Natural killer cell (primary cell): ENCODE measurements around the gene GLI3. TPM values are rescaled to one million over a fixed set of nuclear protein-coding genes. Genes with fewer than 3 reads are reported as not detected.
A peak's percentile ranks its signal among the peaks of the same experiment; 100 is the strongest.

Experiments used
- ATAC-seq, 3 donors: fragments of 150-1000 bp in 2 of 3; fragments of 200-7000 bp in 1 of 3; cut with Tn5 transposase; 1 replicate in 1 of 3; 2 replicates in 2 of 3; pipeline ENCODE4 v1.10.0; 2021; ENCODE audit warnings: mild to moderate bottlenecking in 2 of 3, moderate library complexity in 2 of 3
- DNase-seq, 2 donors: peaks; one replicate each; pipeline versions ENCODE4 v3.0.0 to v3.0.0-alpha.2; 2013 to 2021; ENCODE audit warnings: mixed read lengths in 1 of 2
- H3K27ac ChIP-seq: one replicate; pipeline ENCODE4 v1.5.1; 2013; ENCODE audit warnings: mild to moderate bottlenecking, low read length
- H3K27me3 ChIP-seq: one replicate; pipeline ENCODE4 v1.6.1; 2013; ENCODE audit warnings: low read length; ENCODE audit not compliant: control insufficient read depth, insufficient read depth
- H3K36me3 ChIP-seq: one replicate; pipeline ENCODE4 v1.6.1; 2013; ENCODE audit warnings: low read length; ENCODE audit not compliant: control insufficient read depth, insufficient read depth
- H3K4me1 ChIP-seq: one replicate; pipeline ENCODE4 v1.6.1; 2013; ENCODE audit warnings: low read length; ENCODE audit not compliant: control insufficient read depth, insufficient read depth
- H3K4me3 ChIP-seq: one replicate; pipeline ENCODE4 v1.5.1; 2013; ENCODE audit warnings: low read length
- H3K9me3 ChIP-seq: one replicate; pipeline ENCODE4 v1.6.1; 2013; ENCODE audit warnings: low read length; ENCODE audit not compliant: control insufficient read depth, insufficient read depth
- H3K27ac Mint-ChIP-seq, 2 donors: one replicate each; pipeline ENCODE4 v1.8.0; 2022; ENCODE audit warnings: mild to moderate bottlenecking in 2 of 2, mixed read lengths in 2 of 2, moderate library complexity in 1 of 2
- H3K27me3 Mint-ChIP-seq, 2 donors: one replicate each; pipeline ENCODE4 v1.8.0; 2022; ENCODE audit warnings: low read depth in 2 of 2, mixed read lengths in 2 of 2
- H3K36me3 Mint-ChIP-seq: one replicate; pipeline ENCODE4 v1.8.0; 2022; ENCODE audit warnings: mixed read lengths
- H3K4me1 Mint-ChIP-seq, 2 donors: one replicate each; pipeline ENCODE4 v1.8.0; 2022; ENCODE audit warnings: mixed read lengths in 2 of 2
- H3K4me3 Mint-ChIP-seq: one replicate; pipeline ENCODE4 v1.8.0; 2022; ENCODE audit warnings: mild to moderate bottlenecking, moderate library complexity, mixed read lengths
- H3K9me3 Mint-ChIP-seq, 2 donors: one replicate each; pipeline ENCODE4 v1.8.0; 2022; ENCODE audit warnings: mixed read lengths in 2 of 2
- CTCF ChIP-seq: fragments of 200-600 bp; IDR thresholded peaks from one replicate; pipeline ENCODE4 v1.8.0; 2022; ENCODE audit warnings: antibody characterized with exemption
- WGBS: methylation state at CpG from one replicate; pipeline ENCODE4 v1.1.7; 2013; ENCODE audit warnings: missing lambda C conversion rate; ENCODE audit not compliant: insufficient coverage; 5-methylcytosine and 5-hydroxymethylcytosine counted together
- intact Hi-C: fragments of 100-400 bp; cut with micrococcal nuclease; formaldehyde crosslinking; loops from one replicate; pipeline ENCODE4 v1.14.2; 2022
- total RNA-seq, 4 donors: library from RNA; stranded (reverse); fragments of 120-200 nt in 1 of 4; gene quantifications; one replicate each; pipeline versions ENCODE4 v1.2.3 to v1.2.4, GENCODE V29; 2013 to 2022

Gene GLI3
- total RNA-seq, 3 donors from 2014 or later (not counting 1 experiment from before 2014, with no cell fraction given): 2.9 to 4.7 (median 3.1) TPM

GRCh38 chr7:42241424-42241823 is 4.4 kb upstream of the GLI3 start:
- peaks cover 13% of the 10 kb centered on the region for H3K27me3 ChIP-seq
- Mint-ChIP-seq H3K36me3 (no peaks in the 10 kb centered on the region), H3K4me1 (peaks cover 17 to 19% of the 10 kb centered on the region in 2 donors), H3K27ac (no peak overlapping the region), H3K9me3 (no peaks in the 10 kb centered on the region), H3K27me3 (peaks cover 21 to 46% of the 10 kb centered on the region in 2 donors), H3K4me3 (no peak overlapping the region)
- 83% methylated on average over 6 of the region's 6 CpGs for WGBS
- DNase-seq: no peak
- intact Hi-C loops: no loop called here
- H3K27ac ChIP-seq: no peak overlapping the region
- H3K4me3 ChIP-seq: no peak overlapping the region
- peaks cover 14% of the 10 kb centered on the region for H3K4me1 ChIP-seq
- TF ChIP-seq CTCF: no peak
- no peaks in the 10 kb centered on the region for H3K9me3 ChIP-seq
- H3K36me3 ChIP-seq: no peaks in the 10 kb centered on the region
- no peak for ATAC-seq

- no peak for TF ChIP-seq CTCF
- intact Hi-C loops: no loop called here
- peaks cover 29 to 55% of the 10 kb centered on the region in 2 donors for H3K27me3 Mint-ChIP-seq
- Histone ChIP-seq H3K36me3 (no peaks in the 10 kb centered on the region), H3K27me3 (peaks cover 17% of the 10 kb centered on the region), H3K4me3 (no peak overlapping the region), H3K4me1 (peaks cover 18% of the 10 kb centered on the region), H3K9me3 (no peaks in the 10 kb centered on the region), H3K27ac (no peak overlapping the region)
- no peaks in the 10 kb centered on the region for H3K36me3 Mint-ChIP-seq
- WGBS: 56% methylated on average over 2 of the region's 2 CpGs
- H3K4me3 Mint-ChIP-seq: no peak overlapping the region
- DNase-seq (no peak), ATAC-seq (no peak)
- H3K27ac Mint-ChIP-seq: no peak overlapping the region
- H3K4me1 Mint-ChIP-seq: peaks cover 16 to 21% of the 10 kb centered on the region in 2 donors
- H3K9me3 Mint-ChIP-seq: no peaks in the 10 kb centered on the region
These were observed 3.4 kb upstream of the GLI3 start for GRCh38 chr7:42240416-42240815.

GRCh38 chr7:42238709-42239366 is 1.8 kb upstream of the GLI3 start:
- Histone ChIP-seq H3K36me3 (no peaks in the 10 kb centered on the region), H3K27ac (no peak overlapping the region), H3K4me1 (peaks cover 18% of the 10 kb centered on the region), H3K4me3 (no peak overlapping the region), H3K27me3 (peaks cover 24% of the 10 kb centered on the region), H3K9me3 (no peaks in the 10 kb centered on the region)
- H3K36me3 Mint-ChIP-seq: no peaks in the 10 kb centered on the region
- peaks cover 15 to 21% of the 10 kb centered on the region in 2 donors for H3K4me1 Mint-ChIP-seq
- no peaks in the 10 kb centered on the region for H3K9me3 Mint-ChIP-seq
- peak overlapping the region; percentile 70 to 81 for H3K27ac Mint-ChIP-seq
- WGBS: 63% methylated on average over 15 of the region's 15 CpGs
- peaks cover 33 to 67% of the 10 kb centered on the region in 2 donors for H3K27me3 Mint-ChIP-seq
- no peak for ATAC-seq
- intact Hi-C loops: no loop called here
- DNase-seq: no peak
- TF ChIP-seq CTCF: no peak
- H3K4me3 Mint-ChIP-seq: peak overlapping the region; percentile 91
